A673 (cell line): ENCODE results near the gene DDR1. TPM values are rescaled to one million over a fixed set of nuclear protein-coding genes. Genes with fewer than 3 reads are reported as not detected.

ENCODE experiments used
- BruUV-seq: library from RNA; stranded (reverse); fragments of 400-500 nt; replicated peaks from 2 replicates; lab custom pipeline; 2021; lab: Mats Ljungman, UMichigan
- CTCF ChIA-PET: fragments of 300-600 bp; sonication (Branson Sonifier 250); formaldehyde crosslinking; loops from one replicate; lab custom pipeline; 2022; ENCODE audit warnings: antibody characterized with exemption; lab: Charles Lee
- POLR2A ChIA-PET: fragments of 300-600 bp; sonication (Branson Sonifier 250); formaldehyde crosslinking; loops from one replicate; lab custom pipeline; 2022; ENCODE audit warnings: antibody characterized with exemption; ENCODE audit not compliant: low non-redundant PET; lab: Charles Lee
- DNase-seq: peaks from one replicate; pipeline ENCODE4 v3.0.0-alpha.2; 2015; ENCODE audit warnings: low spot score
- H3K27ac ChIP-seq: fragments of 200-600 bp; sonication (generic); 2 replicates; pipeline ENCODE4 v1.5.1; 2016; ENCODE audit warnings: mixed run types, low read depth, mild to moderate bottlenecking, mixed read lengths, antibody characterized with exemption, low read length; ENCODE audit not compliant: poor library complexity, severe bottlenecking
- H3K27me3 ChIP-seq: fragments of 200-600 bp; sonication (generic); replicated peaks from 2 replicates; pipeline ENCODE4 v1.6.1; 2017; ENCODE audit warnings: mixed run types, low read depth, mild to moderate bottlenecking, mixed read lengths, antibody characterized with exemption, low read length; ENCODE audit not compliant: insufficient read depth, poor library complexity
- H3K36me3 ChIP-seq: fragments of 200-600 bp; sonication (generic); 2 replicates; pipeline ENCODE4 v1.6.1; 2016; ENCODE audit warnings: mixed run types, mild to moderate bottlenecking, mixed read lengths, antibody characterized with exemption, low read length; ENCODE audit not compliant: insufficient read depth, poor library complexity, severe bottlenecking
- H3K4me1 ChIP-seq: fragments of 200-600 bp; sonication (generic); 2 replicates; pipeline ENCODE4 v1.6.1; 2017; ENCODE audit warnings: mixed run types, mild to moderate bottlenecking, mixed read lengths, antibody characterized with exemption, low read length; ENCODE audit not compliant: insufficient read depth, poor library complexity, severe bottlenecking
- H3K4me3 ChIP-seq: fragments of 200-600 bp; sonication (generic); 2 replicates; pipeline ENCODE4 v1.5.1; 2016; ENCODE audit warnings: low read depth, mixed run types, mild to moderate bottlenecking, mixed read lengths, low read length; ENCODE audit not compliant: poor library complexity, severe bottlenecking
- H3K9me3 ChIP-seq: fragments of 200-600 bp; sonication (generic); 2 replicates; pipeline ENCODE4 v1.6.1; 2016; ENCODE audit warnings: mixed run types, low read depth, mild to moderate bottlenecking, mixed read lengths, antibody characterized with exemption, low read length; ENCODE audit not compliant: poor library complexity, severe bottlenecking
- EZH2 ChIP-seq: fragments of 200-600 bp; sonication (generic); IDR thresholded peaks from 2 replicates; pipeline ENCODE4 v1.6.1; 2017; ENCODE audit warnings: borderline replicate concordance, low read depth, mild to moderate bottlenecking, mixed read lengths, antibody characterized with exemption, low read length; ENCODE audit not compliant: poor library complexity, severe bottlenecking
- intact Hi-C: fragments of 100-400 bp; cut with micrococcal nuclease; formaldehyde crosslinking; loops from one replicate; pipeline ENCODE4 v1.10.0; 2022; ENCODE audit not compliant: unreplicated experiment
- total RNA-seq: library from RNA; stranded (reverse); gene quantifications from 2 replicates; pipeline ENCODE4 v1.2.3, GENCODE V29; 2021
- TF ChIP-seq, protein P1 (sequence below): fragments of 300-800, 200-600 bp; sonication (generic); conservative IDR thresholded peaks from 2 replicates; pipeline ENCODE4 v1.5.1; 2017; ENCODE audit warnings: low read depth, mild to moderate bottlenecking, antibody characterized with exemption, low read length, moderate library complexity, mixed read lengths

DDR1 gene
- total RNA-seq, 1 experiment from 2014 or later = 57.9 TPM

GRCh38 chr6:30895343-30895742 lies 11.0 kb downstream of the DDR1 start:
- no peak for DNase-seq
- no peaks in the 10 kb centered on the region for H3K9me3 ChIP-seq
- peaks cover 32% of the 10 kb centered on the region for H3K36me3 ChIP-seq
- H3K4me3 ChIP-seq = no peak overlapping the region
- POLR2A ChIA-PET = interaction anchor here (0.7 kb wide), 1 partner anchor 747 kb away, joined by 3 read pairs; no protein-coding TSS in a partner anchor
- H3K27ac ChIP-seq = no peak overlapping the region
- peaks cover 3% of the 10 kb centered on the region for H3K4me1 ChIP-seq
- no TSS peak for BruUV-seq
- intact Hi-C loops = no loop called here
- CTCF ChIA-PET = interaction anchor here (1.2 kb wide), 1 partner anchor 167 kb away, joined by 3 read pairs; no protein-coding TSS in a partner anchor
- TF ChIP-seq EZH2 = no peak
- TF ChIP-seq, protein P1, sequence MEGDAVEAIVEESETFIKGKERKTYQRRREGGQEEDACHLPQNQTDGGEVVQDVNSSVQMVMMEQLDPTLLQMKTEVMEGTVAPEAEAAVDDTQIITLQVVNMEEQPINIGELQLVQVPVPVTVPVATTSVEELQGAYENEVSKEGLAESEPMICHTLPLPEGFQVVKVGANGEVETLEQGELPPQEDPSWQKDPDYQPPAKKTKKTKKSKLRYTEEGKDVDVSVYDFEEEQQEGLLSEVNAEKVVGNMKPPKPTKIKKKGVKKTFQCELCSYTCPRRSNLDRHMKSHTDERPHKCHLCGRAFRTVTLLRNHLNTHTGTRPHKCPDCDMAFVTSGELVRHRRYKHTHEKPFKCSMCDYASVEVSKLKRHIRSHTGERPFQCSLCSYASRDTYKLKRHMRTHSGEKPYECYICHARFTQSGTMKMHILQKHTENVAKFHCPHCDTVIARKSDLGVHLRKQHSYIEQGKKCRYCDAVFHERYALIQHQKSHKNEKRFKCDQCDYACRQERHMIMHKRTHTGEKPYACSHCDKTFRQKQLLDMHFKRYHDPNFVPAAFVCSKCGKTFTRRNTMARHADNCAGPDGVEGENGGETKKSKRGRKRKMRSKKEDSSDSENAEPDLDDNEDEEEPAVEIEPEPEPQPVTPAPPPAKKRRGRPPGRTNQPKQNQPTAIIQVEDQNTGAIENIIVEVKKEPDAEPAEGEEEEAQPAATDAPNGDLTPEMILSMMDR = no peak
- H3K27me3 ChIP-seq = no peaks in the 10 kb centered on the region

DNA sequence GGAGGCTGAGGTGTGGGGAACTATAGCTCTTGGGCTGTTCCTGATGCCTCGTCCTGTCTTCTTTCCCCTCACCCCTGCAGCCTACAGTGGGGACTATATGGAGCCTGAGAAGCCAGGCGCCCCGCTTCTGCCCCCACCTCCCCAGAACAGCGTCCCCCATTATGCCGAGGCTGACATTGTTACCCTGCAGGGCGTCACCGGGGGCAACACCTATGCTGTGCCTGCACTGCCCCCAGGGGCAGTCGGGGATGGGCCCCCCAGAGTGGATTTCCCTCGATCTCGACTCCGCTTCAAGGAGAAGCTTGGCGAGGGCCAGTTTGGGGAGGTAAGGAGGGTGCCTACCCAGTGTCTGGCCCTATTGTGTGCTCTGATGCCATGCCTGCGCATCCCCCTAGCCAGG lies 12.2 kb downstream of the DDR1 start:
- BruUV-seq = no TSS peak
- no peak for DNase-seq
- Histone ChIP-seq H3K4me1 (no peaks in the 10 kb centered on the region), H3K27ac (no peak overlapping the region), H3K4me3 (no peak overlapping the region), H3K27me3 (no peaks in the 10 kb centered on the region), H3K36me3 (peaks cover 32% of the 10 kb centered on the region), H3K9me3 (no peaks in the 10 kb centered on the region)
- intact Hi-C loops = no loop called here
- CTCF ChIA-PET = interaction anchor here (1.2 kb wide), 1 partner anchor 168 kb away, joined by 3 read pairs; no protein-coding TSS in a partner anchor
- POLR2A ChIA-PET = interaction anchor here (0.6 kb wide), 1 partner anchor 16 kb away, joined by 3 read pairs; no protein-coding TSS in a partner anchor
- no peak for TF ChIP-seq EZH2
- TF ChIP-seq, protein P1 = no peak

GRCh38 chr6:30897882-30898281 lies 13.6 kb downstream of the DDR1 start:
- ChIA-PET CTCF (no interaction called here), POLR2A (no interaction called here)
- H3K4me1 ChIP-seq = no peaks in the 10 kb centered on the region
- H3K27me3 ChIP-seq = no peaks in the 10 kb centered on the region
- peaks cover 24% of the 10 kb centered on the region for H3K36me3 ChIP-seq
- no peak for DNase-seq
- no TSS peak for BruUV-seq
- TF ChIP-seq, protein P1 = no peak
- no peak for TF ChIP-seq EZH2
- no peak overlapping the region for H3K4me3 ChIP-seq
- no peak overlapping the region for H3K27ac ChIP-seq
- H3K9me3 ChIP-seq = no peaks in the 10 kb centered on the region
- intact Hi-C loops = no loop called here
